Colonic mucosa (tissue), 4 donors: Measurements from ENCODE around the gene CAMTA1. TPM values are rescaled to one million over a fixed set of nuclear protein-coding genes. Genes with fewer than 3 reads are reported as not detected.

Experiments used
- DNase-seq: peaks from one replicate; pipeline ENCODE4 v3.0.0-alpha.2; 2020
- H3K27ac ChIP-seq: fragments of 200-600 bp; one replicate; pipeline ENCODE4 v1.8.0; 2021
- H3K27me3 ChIP-seq: fragments of 200-600 bp; one replicate; pipeline ENCODE4 v1.8.0; 2021
- H3K36me3 ChIP-seq: fragments of 200-600 bp; one replicate; pipeline ENCODE4 v1.8.0; 2021
- H3K4me1 ChIP-seq: fragments of 200-600 bp; one replicate; pipeline ENCODE4 v1.8.0; 2021; ENCODE audit warnings: mild to moderate bottlenecking
- H3K4me3 ChIP-seq: fragments of 200-600 bp; one replicate; pipeline ENCODE4 v1.8.0; 2021
- H3K9ac ChIP-seq, 2 donors: one replicate each; pipeline ENCODE4 v1.7.0; 2013; ENCODE audit warnings: control low read depth in 2 of 2, low read depth in 2 of 2, low read length in 2 of 2
- H3K9me3 ChIP-seq: fragments of 200-600 bp; one replicate; pipeline ENCODE4 v1.8.0; 2021
- intact Hi-C: fragments of 100-400 bp; cut with DNase I; formaldehyde crosslinking; loops from one replicate; pipeline ENCODE4 v1.14.1; 2022
- total RNA-seq, 2 donors: library from RNA; stranded (reverse); fragmentation: NEBNext Ultra II Directional in 1 of 2; extraction: Animal tissue kit (Norgen Biotek cat#: 25700) in 1 of 2; gene quantifications; one replicate each; pipeline ENCODE4 v1.2.1, GENCODE V29; 2021
- TF ChIP-seq, protein P1 (sequence below): fragments of 200-600 bp; IDR thresholded peaks from one replicate; pipeline ENCODE4 v1.8.0; 2022; ENCODE audit warnings: antibody characterized with exemption, mild to moderate bottlenecking
- donor health status: healthy.
- donor health status: DM: no; HTN: no; CAD: no.
- donor health status: DM: no; HTN: no; CAD: no.

Gene CAMTA1
- total RNA-seq, 2 donors from 2014 or later, result 76.8 to 92.8 TPM

DNA sequence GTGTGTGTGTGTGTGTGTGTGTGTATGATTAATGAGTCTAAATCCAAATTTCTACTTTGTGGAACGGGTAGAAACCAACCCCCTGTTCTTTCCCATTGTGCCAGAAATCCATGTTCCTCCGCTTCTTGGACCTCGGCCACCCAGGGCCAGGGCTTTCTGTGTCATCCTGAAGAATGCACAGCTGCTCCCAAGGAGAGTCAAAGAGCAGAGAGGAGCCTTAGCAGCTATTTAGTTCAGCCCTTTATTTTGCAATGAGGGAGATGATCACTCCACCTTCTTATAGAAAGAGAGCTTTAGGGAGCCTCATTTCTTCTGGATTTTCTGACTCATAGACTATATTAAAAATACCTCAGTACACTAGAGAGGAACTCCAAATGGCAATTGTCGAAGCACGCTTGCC is 496.6 kb downstream of the CAMTA1 start:
- H3K9me3 ChIP-seq, result no peaks in the 10 kb centered on the region
- H3K36me3 ChIP-seq, result no peaks in the 10 kb centered on the region
- no peaks in the 10 kb centered on the region for H3K27me3 ChIP-seq
- intact Hi-C loops, result no loop called here
- TF ChIP-seq, protein P1, sequence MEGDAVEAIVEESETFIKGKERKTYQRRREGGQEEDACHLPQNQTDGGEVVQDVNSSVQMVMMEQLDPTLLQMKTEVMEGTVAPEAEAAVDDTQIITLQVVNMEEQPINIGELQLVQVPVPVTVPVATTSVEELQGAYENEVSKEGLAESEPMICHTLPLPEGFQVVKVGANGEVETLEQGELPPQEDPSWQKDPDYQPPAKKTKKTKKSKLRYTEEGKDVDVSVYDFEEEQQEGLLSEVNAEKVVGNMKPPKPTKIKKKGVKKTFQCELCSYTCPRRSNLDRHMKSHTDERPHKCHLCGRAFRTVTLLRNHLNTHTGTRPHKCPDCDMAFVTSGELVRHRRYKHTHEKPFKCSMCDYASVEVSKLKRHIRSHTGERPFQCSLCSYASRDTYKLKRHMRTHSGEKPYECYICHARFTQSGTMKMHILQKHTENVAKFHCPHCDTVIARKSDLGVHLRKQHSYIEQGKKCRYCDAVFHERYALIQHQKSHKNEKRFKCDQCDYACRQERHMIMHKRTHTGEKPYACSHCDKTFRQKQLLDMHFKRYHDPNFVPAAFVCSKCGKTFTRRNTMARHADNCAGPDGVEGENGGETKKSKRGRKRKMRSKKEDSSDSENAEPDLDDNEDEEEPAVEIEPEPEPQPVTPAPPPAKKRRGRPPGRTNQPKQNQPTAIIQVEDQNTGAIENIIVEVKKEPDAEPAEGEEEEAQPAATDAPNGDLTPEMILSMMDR, result no peak
- no peak overlapping the region for H3K4me3 ChIP-seq
- H3K27ac ChIP-seq, result no peak overlapping the region
- peak; percentile 18 for DNase-seq
- H3K9ac ChIP-seq, result no peak overlapping the region
- no peaks in the 10 kb centered on the region for H3K4me1 ChIP-seq

DNA sequence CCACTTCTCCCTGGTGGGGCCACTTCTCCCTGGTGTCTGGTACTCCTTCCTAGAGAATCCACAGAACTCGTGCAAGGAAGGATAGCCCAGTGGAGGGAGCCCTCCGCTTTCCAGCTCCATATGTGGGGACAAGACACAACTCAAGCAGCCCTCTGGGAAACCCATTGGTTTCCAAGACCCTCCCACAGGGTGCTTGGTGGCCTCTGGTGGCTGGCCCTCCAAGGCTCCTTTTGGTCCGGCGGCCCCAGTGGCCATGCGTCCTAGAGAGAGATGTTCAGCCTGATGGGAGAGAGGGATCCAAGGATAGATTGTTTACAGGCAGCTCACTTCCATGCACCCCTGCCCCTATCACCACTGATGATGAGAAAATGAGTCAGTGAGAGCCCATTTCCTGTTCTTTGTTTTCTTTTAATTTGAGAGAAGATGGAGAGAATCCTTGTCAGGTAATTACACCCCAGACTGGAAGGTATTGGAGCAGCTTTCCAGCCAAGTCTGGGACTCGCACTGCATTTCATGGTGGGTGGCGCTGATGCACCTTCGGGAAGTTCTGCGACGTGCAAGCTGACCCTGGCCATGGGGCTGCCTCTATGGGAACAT is 499.7 kb downstream of the CAMTA1 start:
- Histone ChIP-seq H3K4me3 (no peak overlapping the region), H3K9me3 (no peaks in the 10 kb centered on the region), H3K4me1 (no peaks in the 10 kb centered on the region), H3K36me3 (no peaks in the 10 kb centered on the region), H3K27ac (no peak overlapping the region), H3K27me3 (no peaks in the 10 kb centered on the region), H3K9ac (no peak overlapping the region)
- intact Hi-C loops, result no loop called here
- no peak for DNase-seq
- TF ChIP-seq, protein P1, result no peak

DNA sequence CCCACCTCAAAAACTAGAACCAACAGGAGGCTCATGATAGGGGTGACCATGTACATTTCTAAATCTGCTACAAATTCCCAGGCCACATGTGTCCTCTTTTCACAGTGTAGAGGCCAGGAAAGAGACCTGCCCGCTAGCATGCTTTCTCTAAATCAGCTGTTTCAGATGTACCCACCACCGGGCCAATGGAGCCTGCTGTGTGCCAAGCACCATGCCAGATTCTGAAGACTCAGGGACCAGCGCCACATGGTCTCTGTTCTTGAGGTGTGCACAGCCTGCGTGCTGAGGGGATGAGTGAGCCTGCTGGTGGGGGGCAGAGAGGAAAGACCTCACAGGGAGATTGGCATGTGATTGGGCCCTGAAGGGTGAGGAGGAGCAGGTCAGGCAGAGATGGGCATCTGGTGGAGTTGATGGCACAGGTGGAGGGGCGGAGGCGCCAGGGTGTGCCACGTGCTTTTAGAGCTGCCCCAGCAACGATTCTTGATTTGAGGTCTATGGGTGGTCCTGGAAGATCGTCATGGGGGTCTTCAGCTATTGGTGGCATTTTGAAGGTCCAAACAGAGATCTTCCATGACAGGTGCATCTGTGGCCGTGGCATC is 500.7 kb downstream of the CAMTA1 start:
- Histone ChIP-seq H3K4me1 (no peaks in the 10 kb centered on the region), H3K27me3 (no peaks in the 10 kb centered on the region), H3K4me3 (no peak overlapping the region), H3K9me3 (no peaks in the 10 kb centered on the region), H3K9ac (no peak overlapping the region), H3K27ac (no peak overlapping the region), H3K36me3 (no peaks in the 10 kb centered on the region)
- intact Hi-C loops, result no loop called here
- no peak for DNase-seq
- TF ChIP-seq, protein P1, result no peak

- no peak overlapping the region for H3K27ac ChIP-seq
- intact Hi-C loops, result no loop called here
- H3K9me3 ChIP-seq, result no peaks in the 10 kb centered on the region
- H3K27me3 ChIP-seq, result no peaks in the 10 kb centered on the region
- no peaks in the 10 kb centered on the region for H3K36me3 ChIP-seq
- H3K9ac ChIP-seq, result no peak overlapping the region
- DNase-seq, result no peak
- H3K4me1 ChIP-seq, result no peaks in the 10 kb centered on the region
- TF ChIP-seq, protein P1, result no peak
- no peak overlapping the region for H3K4me3 ChIP-seq
These were observed 501.8 kb downstream of the CAMTA1 start for GRCh38 chr1:7287013-7287412.

GRCh38 chr1:7288992-7289391 is 503.7 kb downstream of the CAMTA1 start:
- no peaks in the 10 kb centered on the region for H3K9me3 ChIP-seq
- no peaks in the 10 kb centered on the region for H3K4me1 ChIP-seq
- no peaks in the 10 kb centered on the region for H3K36me3 ChIP-seq
- H3K4me3 ChIP-seq, result no peak overlapping the region
- no peak overlapping the region for H3K27ac ChIP-seq
- DNase-seq, result no peak
- no peaks in the 10 kb centered on the region for H3K27me3 ChIP-seq
- intact Hi-C loops, result no loop called here
- H3K9ac ChIP-seq, result no peak overlapping the region
- TF ChIP-seq, protein P1, result no peak
